Lower leg skin (tissue), 3 donors: Measurements from ENCODE around the gene SUCLG1.

Source experiments
- POLR2A ChIP-seq, 2 donors: fragments of 450-650 bp; IDR thresholded peaks; one replicate each; pipeline ENCODE4 v1.6.1; 2016 to 2017; ENCODE audit warnings: antibody characterized with exemption in 2 of 2, mild to moderate bottlenecking in 1 of 2, moderate library complexity in 1 of 2
- TF ChIP-seq, protein P1 (sequence below), 3 donors: fragments of 450-650 bp; IDR thresholded peaks; one replicate each; pipeline ENCODE4 v1.5.1; 2016; ENCODE audit warnings: antibody characterized with exemption in 3 of 3, mild to moderate bottlenecking in 3 of 3, moderate library complexity in 2 of 3

- TF ChIP-seq POLR2A (IDR thresholded peaks at IDR 0.05) = no peak
- TF ChIP-seq, protein P1, sequence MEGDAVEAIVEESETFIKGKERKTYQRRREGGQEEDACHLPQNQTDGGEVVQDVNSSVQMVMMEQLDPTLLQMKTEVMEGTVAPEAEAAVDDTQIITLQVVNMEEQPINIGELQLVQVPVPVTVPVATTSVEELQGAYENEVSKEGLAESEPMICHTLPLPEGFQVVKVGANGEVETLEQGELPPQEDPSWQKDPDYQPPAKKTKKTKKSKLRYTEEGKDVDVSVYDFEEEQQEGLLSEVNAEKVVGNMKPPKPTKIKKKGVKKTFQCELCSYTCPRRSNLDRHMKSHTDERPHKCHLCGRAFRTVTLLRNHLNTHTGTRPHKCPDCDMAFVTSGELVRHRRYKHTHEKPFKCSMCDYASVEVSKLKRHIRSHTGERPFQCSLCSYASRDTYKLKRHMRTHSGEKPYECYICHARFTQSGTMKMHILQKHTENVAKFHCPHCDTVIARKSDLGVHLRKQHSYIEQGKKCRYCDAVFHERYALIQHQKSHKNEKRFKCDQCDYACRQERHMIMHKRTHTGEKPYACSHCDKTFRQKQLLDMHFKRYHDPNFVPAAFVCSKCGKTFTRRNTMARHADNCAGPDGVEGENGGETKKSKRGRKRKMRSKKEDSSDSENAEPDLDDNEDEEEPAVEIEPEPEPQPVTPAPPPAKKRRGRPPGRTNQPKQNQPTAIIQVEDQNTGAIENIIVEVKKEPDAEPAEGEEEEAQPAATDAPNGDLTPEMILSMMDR (IDR thresholded peaks at IDR 0.05) = no peak
These were observed 37.3 kb downstream of the SUCLG1 start for GRCh38 chr2:84421791-84422190.
